Stimulated activated CD8-positive, alpha-beta memory T cell treated with anti-CD3 and anti-CD28 coated beads, Interleukin-4, amount 100 ng/mL, for 48 hours (primary cell): ENCODE measurements around the gene DLG2.

Experiments used
- DNase-seq: peaks from one replicate; pipeline ENCODE4 v3.0.0-alpha.2; 2020

The DLG2 gene

DNA sequence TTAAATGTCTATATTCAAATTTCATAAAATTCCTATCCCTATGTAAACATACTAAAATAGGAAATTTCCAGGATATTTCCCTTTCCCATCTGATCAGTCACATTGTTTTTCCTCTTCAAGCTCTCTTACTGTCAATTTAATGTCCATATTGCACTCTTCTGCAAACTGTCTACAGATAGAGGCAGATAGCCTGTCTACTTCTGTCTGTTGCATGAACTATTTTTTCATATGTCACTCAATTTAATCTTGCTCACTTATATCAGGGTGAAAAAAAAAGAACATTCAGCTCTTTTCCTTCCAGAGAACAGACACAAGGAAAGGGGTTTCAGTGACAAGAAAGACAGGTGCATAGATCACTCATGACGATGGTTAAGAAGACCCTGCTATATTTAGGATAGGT is 1327.1 kb downstream of the DLG2 start:
- no peak for DNase-seq

DNA sequence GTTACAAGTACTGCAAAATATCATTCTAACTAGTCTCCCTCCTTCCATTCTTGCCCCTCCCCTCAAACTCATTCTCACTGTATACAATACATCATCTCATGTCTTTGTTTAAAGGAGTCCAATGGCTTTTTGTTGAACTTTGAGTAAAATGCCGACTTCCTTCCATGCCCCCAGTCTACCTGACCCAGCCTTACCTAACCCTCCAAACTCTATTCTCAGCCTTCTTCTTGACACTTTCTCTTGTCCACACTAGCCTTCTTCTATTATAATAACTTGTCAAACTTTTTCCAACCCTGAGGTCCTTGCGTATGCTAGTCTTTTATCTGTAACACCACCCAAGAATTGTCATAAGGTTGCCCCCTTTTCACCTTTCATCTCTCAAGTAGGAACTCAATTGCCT is 1329.6 kb downstream of the DLG2 start:
- no peak for DNase-seq

DNA sequence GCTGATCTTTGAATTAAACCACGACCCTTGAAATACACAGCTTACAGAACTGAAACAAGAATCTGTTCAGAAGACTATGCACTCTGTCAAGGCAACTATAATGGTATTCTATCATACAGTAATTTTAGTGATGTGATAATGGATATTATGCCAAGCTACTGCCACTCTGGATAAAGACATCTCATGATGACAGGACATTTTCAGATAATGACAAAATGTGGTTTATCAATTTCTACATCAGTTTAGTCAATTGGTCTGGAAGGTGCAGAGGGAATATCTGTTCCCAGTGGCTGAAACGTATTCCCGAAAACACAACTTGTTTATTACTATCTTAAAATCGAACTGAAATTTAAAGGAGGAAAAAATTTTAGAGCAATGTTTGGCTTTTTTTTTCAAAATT is 1331.3 kb downstream of the DLG2 start:
- DNase-seq = no peak

DNA sequence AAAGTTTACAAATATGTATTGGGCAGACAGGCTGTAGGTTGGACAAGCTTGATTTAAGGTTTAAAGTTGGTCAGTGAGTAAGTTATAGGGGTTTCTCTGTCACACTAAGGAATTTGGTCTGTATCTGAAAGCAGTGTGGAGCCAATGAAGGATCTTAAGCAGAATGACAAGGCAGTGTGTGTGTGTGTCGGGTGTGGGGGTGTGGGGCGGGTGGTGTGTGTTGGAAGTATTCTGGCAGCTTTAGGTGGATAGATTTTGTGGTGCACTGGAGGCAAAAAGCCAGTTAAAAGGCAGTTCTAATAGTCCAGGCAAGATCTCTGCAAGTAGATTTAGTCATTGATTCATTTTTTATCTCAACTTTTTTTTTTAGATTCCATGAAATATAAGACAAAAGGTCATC is 1334.2 kb downstream of the DLG2 start:
- no peak for DNase-seq

DNA sequence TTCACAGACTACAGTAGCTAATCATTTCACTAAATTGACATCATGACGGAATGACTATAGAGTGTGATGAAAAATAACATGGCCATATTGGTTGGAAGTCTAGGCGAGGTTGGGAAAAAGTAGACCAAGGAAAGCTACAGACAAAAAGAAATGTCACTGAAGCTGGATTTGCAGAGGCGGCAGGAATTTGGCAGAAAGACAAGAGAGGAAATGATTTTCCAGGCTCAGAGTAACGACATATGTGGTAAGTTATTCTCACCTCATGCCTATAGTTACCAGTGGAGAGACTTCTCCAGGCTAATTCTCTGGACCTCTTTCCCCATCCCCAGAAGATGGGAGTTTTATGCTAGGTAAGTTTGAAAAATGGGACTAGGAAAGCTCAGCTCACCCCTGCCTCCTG is 1335.1 kb downstream of the DLG2 start:
- DNase-seq = no peak

DNA sequence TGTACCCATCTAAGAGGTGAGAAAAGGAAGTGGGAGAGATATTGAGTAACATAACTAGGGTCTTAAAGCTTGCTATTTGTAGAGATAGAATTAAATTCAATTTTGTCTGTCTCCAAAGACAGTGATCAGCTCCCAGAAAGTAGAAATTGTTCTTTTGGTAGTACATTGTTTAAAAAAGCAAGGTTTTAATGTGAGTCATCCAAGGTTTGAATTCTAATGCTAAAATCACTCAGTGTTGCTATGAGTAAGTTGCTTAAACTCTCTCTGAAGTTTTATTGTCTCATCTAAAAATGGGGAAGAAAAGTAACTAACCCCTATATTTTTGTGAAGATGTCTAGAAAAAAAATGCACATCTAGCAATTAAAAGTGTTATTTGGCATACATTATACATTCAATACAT is 1336.5 kb downstream of the DLG2 start:
- no peak for DNase-seq

DNA sequence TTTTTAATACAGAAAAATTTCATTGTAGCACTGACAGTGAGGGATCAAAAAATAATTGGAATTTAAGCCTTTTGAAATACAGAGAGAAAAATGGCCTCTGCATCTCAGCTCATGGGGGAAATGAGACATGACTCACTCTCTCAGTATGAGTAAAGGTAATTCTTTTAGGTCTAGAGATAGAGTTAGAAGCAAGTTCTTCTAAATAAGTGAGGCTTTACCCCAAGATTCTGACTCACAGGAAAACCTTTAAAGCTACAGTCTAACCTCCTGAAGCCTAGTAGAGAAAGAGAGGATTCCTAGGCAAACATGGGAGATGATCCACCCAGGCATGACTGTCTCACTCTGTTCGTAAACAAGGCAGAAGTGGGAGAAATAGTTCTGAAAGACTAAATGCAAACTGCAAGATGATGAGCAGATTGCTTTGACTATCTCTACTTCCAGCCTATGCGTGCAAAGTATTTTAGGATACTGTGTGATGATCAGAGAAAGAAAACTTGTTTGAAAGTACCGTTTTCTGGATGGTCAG is 1337.7 kb downstream of the DLG2 start:
- no peak for DNase-seq

DNA sequence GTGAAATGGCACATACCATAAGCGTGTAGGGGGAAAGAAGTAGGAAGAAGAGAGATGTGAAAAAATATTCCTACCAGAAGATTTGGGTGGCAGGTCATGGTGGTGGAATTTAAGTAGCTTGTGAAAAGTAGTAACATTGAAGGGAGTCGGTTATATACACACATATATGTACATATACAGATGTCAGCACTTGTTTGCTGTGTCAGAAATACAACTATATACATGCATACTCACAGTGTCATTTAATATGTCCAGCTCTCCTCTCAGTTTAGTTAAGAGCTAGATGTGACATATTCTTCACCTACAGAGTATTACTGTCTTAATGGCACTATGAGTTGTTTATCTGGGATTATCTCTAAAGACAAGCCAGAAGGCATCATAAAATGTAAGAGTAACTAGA is 1353.6 kb downstream of the DLG2 start:
- DNase-seq = no peak

DNA sequence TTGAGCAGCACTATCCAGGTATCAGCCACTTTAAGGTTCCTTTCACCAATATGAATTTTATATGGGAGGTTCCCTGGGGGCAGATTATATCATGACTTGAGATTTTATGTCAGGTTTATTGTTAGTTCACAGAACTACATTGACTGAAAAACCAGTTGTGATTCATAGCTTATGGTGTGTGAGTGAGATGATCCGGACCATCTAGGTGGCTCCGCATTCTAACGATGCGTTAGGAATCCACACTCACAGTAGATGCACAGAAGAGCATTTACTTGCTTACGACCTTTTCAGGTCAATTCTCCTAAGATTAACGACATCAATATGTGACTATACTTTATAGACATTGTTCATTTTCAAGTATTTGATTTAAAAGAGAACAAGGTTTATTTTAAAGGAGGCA is 1356.7 kb downstream of the DLG2 start:
- no peak for DNase-seq

DNA sequence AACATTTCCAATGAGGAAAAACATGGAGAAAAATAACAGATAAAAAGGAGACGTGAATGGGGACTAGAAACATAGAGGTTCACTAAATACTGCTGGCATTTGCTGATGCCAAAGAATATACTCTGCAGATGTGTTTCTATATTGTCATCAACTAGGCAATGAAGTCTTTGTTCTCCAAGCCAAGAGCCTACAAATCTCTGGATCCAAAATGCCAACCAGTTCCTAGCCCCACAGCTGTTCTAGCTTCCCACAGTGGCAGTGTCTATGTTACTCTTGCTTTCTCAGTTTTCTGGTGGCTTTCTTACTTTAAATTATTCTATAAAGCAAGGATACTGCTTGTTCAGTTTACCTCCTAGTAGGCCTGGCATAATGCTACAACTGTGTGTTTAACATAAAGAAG is 1363.1 kb downstream of the DLG2 start:
- no peak for DNase-seq

DNA sequence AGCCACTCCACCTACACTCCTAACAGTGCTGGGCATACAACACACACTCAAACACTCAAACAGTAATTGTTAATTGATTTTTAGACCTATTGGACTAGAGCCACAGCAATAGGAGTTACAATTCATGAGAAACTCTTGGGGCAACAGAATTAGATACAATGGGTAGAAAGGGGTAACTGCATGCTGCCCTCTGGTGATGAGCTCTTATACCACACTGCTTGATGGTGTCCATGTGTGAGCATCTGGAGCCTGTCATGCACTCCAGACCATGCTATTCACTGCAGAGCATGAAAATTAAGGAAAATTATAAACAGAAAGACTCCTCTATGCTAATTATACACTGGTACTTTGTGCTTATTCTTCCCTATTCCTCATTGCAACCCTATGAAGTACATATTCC is 1365.4 kb downstream of the DLG2 start:
- DNase-seq = no peak

DNA sequence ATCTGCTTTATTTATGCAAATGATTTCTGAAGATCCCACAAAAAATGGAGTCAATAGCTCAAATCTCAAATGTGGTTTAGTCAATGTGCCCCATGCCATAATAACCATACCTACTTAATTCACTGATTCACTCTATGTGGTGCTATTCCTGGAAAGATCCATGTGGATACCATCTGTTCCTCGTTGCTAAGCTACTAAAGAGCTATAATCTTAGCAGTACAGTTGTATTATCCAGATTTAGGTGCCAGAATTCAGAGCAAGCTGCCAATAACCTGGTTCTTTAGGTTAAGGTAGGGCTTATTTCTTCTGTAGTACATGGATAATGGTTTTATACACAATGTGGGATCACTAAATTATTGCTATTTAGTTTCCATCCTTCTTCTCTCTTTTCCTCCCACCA is 1366.3 kb downstream of the DLG2 start:
- DNase-seq = no peak

DNA sequence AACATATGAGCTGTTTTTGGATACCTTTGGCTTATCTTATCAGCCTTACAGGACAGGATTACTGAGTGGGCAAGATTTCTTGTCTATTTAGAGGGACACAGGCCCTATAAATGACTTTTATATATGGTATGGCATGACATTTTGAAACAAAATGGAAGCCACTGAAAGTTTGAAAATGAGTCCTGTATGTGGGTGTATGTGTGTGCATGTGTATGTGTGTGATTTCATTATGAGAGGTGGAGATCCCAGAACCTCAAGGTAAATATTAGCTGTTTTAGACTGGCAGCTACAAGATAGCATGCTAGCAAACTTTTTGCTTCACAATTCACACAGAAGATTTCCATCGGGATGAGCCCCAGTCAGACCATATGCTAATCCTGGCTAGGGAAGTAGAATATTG is 1370.5 kb downstream of the DLG2 start:
- DNase-seq = no peak

DNA sequence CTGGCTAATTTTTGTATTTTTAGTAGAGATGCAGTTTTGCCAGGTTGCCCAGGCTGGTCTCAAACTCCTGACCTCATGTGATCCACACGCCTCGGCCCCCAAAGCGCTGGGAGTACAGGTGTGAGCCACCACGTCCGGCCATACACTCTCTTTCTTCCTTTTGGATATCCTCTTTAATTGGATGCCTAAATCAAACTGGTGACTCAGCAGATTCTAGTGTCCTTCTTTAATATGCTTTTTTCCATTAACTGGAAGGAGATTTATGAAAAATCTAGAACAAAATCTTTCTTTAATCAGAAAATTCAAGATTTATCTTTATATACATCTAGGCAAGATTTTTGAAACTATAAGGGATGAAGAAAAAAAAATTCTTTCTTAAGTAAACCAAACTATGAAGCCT is 1371.7 kb downstream of the DLG2 start:
- DNase-seq = no peak

DNA sequence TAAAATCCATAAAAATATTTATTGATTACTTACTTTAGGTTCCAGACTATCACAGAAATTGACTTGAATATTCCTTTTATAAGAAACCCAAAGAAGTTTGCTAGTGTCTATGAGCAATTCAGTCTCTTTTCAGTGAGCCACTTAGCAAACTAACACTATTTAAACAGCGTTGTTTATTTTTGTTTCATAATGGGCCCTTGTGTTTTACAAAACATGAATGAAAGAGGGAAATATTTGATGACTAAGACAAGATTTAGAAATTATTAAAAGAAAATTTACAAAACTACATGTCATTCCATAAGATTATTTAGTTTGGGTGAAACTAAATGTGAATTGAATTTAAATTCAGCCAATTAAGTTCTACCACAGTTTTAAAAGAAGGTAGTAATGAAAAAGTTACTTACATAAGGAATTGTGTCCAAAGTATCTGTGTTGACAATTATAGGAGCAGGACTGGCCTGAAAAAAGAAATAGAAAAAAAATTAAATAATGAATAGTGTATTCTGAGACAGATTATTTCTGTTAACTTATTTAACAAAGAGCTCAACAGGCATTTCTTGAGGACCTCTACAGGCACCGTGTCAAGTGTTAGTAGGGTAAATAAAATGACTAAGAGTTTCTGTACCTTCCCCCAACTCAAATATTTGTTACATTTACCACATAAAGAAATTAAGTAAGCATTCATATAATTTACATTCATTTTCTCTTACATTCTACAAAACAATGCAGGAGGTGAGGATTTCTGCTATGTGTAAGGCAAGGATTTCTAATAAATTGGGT is 1376.1 kb downstream of the DLG2 start:
- no peak for DNase-seq

DNA sequence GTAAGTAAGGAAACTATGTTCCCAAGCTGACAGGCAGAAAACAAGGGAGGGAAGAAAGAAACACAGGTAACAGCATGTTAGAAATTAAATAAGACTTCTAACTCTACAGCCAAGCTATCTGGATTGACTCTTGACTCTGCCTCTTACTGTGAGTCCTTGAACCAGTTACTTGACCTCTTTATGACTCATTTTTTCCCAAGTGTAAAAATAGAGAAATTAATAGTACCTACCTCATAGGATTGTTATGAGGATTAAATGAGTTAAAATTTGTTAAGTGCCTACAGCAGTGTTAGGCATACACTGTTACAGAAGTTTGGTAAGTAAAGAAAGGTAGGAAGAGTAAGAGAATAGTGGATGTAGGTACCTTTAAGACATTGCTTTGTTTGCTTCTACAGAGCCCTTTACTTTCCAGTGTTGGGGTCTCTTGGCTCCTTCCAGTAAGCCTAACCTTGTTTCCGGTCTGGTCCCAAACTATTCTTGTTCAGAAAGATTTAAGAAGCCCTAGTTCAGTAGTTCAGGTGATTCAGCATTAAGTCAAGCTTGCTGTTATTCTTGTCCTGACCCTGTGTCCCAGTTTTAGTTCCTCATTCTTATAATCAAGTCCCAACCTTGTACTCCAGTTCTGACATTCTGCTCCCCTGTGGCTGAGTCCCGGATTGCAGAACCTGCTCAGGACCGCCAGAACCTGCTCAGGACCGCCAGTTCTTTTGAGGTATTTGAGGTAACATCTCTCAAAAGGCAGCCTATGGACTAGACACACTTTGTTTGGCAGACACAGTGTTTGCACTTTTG is 1377.6 kb downstream of the DLG2 start:
- DNase-seq = no peak

DNA sequence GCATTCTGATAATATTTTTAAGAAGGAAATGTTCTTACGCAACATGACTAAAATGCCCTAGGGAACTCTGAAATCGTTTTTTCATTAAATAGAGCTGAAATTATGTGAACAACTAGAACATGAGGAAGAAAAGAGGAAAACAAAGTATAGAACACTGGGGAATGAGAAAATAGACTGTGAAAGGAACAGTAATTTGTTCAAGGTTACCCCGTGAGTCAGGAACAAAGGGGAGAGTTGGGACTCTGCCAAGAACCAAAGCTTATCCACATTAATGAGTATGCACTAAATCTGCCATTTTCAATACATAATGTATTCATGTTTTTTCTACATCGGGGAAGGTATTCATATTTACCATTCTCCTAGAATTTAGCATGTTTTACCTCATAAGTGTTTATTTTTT is 1379.2 kb downstream of the DLG2 start:
- DNase-seq = no peak

DNA sequence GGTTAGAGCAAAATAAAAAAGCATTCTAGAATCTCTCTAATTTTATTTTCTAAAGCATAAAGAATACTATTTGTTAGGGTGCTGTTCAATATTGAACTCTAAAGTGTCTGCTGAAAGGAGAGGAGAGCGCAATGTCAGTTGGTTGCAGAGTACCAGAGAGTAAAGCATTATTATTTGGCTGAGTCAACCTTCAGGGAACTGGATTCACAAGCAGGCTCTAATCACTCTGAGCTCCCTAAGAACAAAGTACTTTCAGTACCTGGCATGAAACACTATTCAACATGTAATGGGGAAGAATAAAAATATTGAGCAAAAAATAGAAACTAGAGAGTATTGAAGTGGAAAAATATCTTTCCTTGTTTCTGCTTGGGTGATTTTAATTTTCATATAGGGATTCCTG is 1380.0 kb downstream of the DLG2 start:
- no peak for DNase-seq

DNA sequence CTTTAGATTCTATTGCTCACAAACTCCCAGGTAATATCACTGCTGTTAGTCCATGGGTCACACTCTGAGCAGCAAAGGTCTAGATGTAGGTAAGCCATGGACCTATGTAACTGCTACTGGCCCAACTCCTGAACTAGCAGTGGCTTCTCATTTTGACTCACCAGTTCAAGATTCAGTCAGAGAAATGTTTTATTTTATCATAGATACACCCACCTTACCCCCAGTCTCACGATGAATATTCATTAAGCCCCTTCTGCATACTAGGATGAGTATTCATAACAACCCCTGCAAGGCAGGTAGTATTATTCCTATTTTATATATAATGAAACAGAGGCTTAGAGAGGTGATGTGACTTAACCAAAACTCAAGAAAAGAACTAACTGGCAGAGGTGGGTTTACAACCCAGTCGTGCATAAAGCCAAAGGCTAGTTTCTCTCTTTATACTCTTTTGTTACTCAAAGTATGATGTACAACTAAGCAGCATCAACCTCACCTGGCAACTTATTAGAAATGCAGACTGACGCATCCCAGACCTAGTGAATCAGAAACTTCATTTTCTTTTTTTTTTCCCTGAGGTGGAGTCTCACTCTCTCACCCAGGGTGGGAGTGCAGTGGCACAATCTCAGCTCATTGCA is 1383.4 kb downstream of the DLG2 start:
- no peak for DNase-seq

DNA sequence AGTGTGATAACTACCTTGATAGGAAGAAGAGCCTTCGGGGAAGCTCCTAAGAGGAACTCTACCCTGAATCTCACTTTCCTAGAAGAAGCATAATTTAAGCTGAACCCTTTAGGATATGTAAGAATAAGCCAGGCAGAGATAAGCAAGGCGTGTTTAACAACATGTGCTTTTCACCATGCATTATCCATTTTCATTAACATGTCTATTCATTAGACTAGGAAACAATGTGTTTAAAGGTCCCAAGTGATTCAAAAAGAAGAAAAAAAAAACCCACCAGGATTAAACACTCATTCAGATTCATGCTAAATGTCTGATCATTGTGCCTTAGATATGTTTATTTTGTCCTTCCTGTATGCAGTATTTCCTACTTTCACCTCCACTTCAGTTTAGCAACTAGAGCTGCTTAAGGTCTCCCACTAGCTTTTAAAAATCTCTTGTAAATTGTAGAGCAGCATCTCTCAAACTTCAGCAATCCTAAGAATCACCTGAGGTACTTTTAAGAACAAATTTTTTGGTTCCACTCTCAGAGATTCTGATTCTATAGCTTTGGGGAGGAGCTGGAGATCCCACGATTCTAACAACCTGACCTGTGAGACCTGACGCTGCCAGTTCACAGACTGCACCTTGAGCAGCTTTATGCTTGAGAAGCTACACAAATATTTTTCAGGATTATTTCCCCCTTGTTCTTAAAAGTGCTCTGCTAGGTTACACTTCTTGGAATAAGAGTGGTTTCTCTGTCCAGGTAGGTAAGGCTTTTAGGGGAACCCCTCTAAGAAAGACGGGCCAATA is 1385.6 kb downstream of the DLG2 start:
- no peak for DNase-seq

DNA sequence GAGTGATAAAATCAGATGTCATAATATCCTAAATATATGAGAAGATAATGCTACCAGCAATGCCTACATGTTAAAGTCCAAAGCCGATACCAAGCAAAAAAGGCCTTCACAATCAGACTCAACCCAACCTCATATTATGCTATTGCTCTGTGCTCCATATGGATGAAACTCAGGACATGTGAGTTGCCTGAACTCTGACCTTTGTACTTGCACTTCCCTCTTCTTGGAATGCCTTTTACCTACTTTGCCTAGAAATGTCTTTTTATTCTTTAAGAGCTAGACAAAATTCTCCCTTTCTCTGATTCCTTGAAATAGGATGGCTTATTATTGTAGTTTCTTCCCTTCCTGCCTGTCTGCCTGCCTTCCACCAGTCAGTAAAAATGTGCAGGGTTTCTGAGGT is 1386.3 kb downstream of the DLG2 start:
- DNase-seq = no peak

DNA sequence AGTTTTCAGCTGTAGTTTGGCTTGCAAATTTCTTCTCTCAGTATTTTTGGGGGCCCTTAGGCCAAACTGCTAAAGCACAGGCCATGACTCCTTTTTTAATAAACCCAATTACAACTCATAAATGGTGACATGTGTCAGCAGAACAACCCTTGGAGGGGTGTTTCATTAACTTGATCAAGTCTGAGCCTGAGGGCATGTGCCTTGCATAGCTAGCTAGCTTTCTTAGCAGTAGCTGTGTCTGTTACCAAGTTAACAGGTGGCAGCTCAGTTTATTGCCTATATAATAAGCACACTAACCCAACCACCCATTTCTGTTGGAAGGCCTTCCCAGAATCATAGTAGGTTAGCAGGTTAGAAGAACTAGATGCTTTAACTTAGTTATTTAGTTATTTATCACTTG is 1390.7 kb downstream of the DLG2 start:
- DNase-seq = no peak
